Erythroblast (primary cell): ENCODE measurements around the gene FLOT1.

Source experiments
- GATA1 ChIP-seq: IDR thresholded peaks from 2 replicates; pipeline ENCODE4 v1.6.1; 2011; ENCODE audit warnings: low read depth, mild to moderate bottlenecking, control low read depth, low read length, moderate library complexity
- POLR2A ChIP-seq: IDR thresholded peaks from 2 replicates; pipeline ENCODE4 v1.6.1; 2011; ENCODE audit warnings: mild to moderate bottlenecking, low read length

DNA sequence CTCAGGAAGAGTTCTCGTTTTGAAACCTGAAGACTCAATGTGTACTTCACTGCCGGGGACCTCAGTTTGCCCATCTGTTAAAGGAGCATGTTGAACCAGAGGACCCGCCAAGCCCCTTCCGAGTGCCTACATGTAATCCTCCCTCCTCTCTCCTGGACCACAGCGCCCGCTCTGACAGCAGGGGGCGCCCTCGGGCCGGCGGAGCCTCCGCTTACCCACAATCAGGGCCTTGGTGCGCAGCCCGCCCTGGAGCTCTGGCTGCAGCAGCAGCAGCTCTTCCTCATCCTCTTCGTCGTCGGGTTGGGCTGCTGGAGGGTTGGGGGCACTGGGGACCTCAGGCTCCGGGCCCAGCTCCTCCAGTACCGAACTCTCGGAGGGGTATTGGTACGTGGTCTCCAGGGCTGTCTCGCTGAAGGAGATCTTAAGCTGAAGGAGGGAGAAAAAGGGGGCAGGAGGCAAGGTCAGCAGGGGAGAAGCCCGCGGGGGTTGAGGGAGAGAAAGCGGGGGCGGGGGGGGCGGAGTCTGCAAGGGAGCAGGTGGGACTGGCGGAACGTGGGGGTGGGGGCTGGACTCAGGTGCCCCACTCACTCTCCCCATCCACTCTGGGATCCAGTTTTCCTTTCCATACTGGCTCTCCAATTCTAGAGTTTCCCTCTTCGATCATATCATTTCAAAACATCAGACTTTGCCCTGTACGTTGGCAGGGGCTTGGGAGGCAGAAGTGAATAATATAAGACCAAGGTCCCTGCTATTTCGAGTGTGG is 63.3 kb downstream of the FLOT1 start:
- no peak for TF ChIP-seq POLR2A
- TF ChIP-seq GATA1: no peak
